ENCODE data around the gene SLC9A2.

Gene SLC9A2

DNA sequence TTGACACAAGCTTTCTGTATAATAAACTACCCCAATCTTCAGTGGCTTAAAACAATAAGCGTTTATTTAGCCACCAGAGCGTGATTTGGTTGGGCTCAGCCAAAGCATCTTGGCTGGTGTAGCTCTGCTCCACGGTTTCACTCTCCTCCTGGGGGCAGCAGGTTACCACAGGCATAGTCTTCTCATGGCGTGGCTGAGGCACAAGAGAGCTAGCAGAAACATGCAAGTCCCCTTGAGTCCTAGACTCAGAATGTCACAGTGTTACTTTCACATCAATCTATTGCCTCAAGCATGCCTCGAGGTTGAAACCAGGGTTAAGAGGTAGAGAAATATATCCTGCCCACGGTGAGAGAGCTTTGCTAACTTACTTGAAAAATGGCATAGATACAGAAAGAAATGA, 19.9 kb upstream of the SLC9A2 start:
- no peaks in the 10 kb centered on the region for H3K9me3 ChIP-seq (ENCODE audit: control extremely low read depth in 1 of 5, control insufficient read depth in 4 of 5, insufficient read depth in 2 of 5, low read depth in 1 of 5, low read length in 4 of 5)
- CTCF ChIA-PET: no interaction called here

GRCh38 chr2:102601730-102602129, 17.6 kb upstream of the SLC9A2 start:
- ChIA-PET CTCF (no interaction called here), POLR2A (no interaction called here)
- DNase-seq: no peak
- no CpG with 5 or more reads among the region's 2 CpGs for WGBS (ENCODE audit: insufficient coverage)
- Histone ChIP-seq H3K27ac (ENCODE audit: insufficient read depth in 1 of 2, low read depth in 1 of 2, low read length in 2 of 2, poor library complexity in 1 of 2, severe bottlenecking in 2 of 2) (no peak overlapping the region), H3K9me3 (ENCODE audit: control extremely low read depth in 1 of 5, control insufficient read depth in 4 of 5, insufficient read depth in 2 of 5, low read depth in 1 of 5, low read length in 4 of 5) (no peaks in the 10 kb centered on the region), H3K36me3 (ENCODE audit: control insufficient read depth in 4 of 4, insufficient read depth in 4 of 4, low read length in 3 of 4) (no peaks in the 10 kb centered on the region), H3K4me1 (ENCODE audit: control extremely low read depth in 1 of 4, control insufficient read depth in 4 of 4, insufficient read depth in 4 of 4, low read length in 3 of 4) (peaks cover 0 to 15% (median 4%) of the 10 kb centered on the region in 4 experiments), H3K4me3 (ENCODE audit: control insufficient read depth in 1 of 7, extremely low read depth in 1 of 7, insufficient read depth in 4 of 7, low read depth in 2 of 7, low read length in 6 of 7) (no peak overlapping the region), H3K27me3 (replicated peaks in 2 of 5; ENCODE audit: control insufficient read depth in 4 of 5, insufficient read depth in 5 of 5, low read length in 4 of 5) (no peaks in the 10 kb centered on the region)

More for the DNA sequence above, 19.9 kb upstream of the SLC9A2 start:
- Histone ChIP-seq H3K4me3 (ENCODE audit: control insufficient read depth in 1 of 7, extremely low read depth in 1 of 7, insufficient read depth in 4 of 7, low read depth in 2 of 7, low read length in 6 of 7) (no peak overlapping the region), H3K27ac (ENCODE audit: insufficient read depth in 1 of 2, low read depth in 1 of 2, low read length in 2 of 2, poor library complexity in 1 of 2, severe bottlenecking in 2 of 2) (no peak overlapping the region), H3K36me3 (ENCODE audit: control insufficient read depth in 4 of 4, insufficient read depth in 4 of 4, low read length in 3 of 4) (no peaks in the 10 kb centered on the region), H3K27me3 (replicated peaks in 2 of 5; ENCODE audit: control insufficient read depth in 4 of 5, insufficient read depth in 5 of 5, low read length in 4 of 5) (no peaks in the 10 kb centered on the region), H3K4me1 (ENCODE audit: control extremely low read depth in 1 of 4, control insufficient read depth in 4 of 4, insufficient read depth in 4 of 4, low read length in 3 of 4) (peaks cover 0 to 9% (median 0%) of the 10 kb centered on the region in 4 experiments)
- POLR2A ChIA-PET: no interaction called here
- 81% methylated on average over 5 of the region's 6 CpGs for WGBS (ENCODE audit: insufficient coverage)
- no peak for DNase-seq

DNA sequence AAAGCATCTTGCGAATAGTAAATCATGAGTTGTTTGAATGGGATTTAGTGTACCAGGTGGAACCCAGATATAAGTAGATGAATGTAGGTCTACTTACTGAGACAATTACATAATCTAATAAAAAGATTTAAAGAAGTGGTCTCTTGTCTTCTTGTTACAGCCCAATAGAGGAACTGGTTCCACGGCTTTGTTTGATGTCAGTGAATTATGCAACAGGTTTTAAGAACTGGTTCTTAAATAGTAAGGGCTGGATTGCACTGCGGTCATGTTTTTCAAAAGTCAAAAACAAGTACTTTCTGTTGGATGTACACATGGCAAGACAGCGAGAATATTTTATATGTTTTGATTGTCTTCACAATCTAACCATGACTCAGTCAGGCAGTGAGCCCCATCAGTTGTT, 15.4 kb upstream of the SLC9A2 start:
- Histone ChIP-seq H3K27ac (ENCODE audit: insufficient read depth in 1 of 2, low read depth in 1 of 2, low read length in 2 of 2, poor library complexity in 1 of 2, severe bottlenecking in 2 of 2) (no peak overlapping the region), H3K27me3 (replicated peaks in 2 of 5; ENCODE audit: control insufficient read depth in 4 of 5, insufficient read depth in 5 of 5, low read length in 4 of 5) (no peaks in the 10 kb centered on the region), H3K4me1 (ENCODE audit: control extremely low read depth in 1 of 4, control insufficient read depth in 4 of 4, insufficient read depth in 4 of 4, low read length in 3 of 4) (peaks cover 0 to 15% (median 4%) of the 10 kb centered on the region in 4 experiments), H3K4me3 (ENCODE audit: control insufficient read depth in 1 of 7, extremely low read depth in 1 of 7, insufficient read depth in 4 of 7, low read depth in 2 of 7, low read length in 6 of 7) (no peak overlapping the region), H3K9me3 (ENCODE audit: control extremely low read depth in 1 of 5, control insufficient read depth in 4 of 5, insufficient read depth in 2 of 5, low read depth in 1 of 5, low read length in 4 of 5) (no peaks in the 10 kb centered on the region), H3K36me3 (ENCODE audit: control insufficient read depth in 4 of 4, insufficient read depth in 4 of 4, low read length in 3 of 4) (no peaks in the 10 kb centered on the region)
- 44% methylated on average over 2 of the region's 4 CpGs for WGBS (ENCODE audit: insufficient coverage)
- peak; percentile 38 to 86 (median 85) for DNase-seq
- POLR2A ChIA-PET: no interaction called here
- CTCF ChIA-PET: interaction anchor here (1.8 to 4.0 kb wide), 2 partner anchors 8 to 11 kb away, joined by 4 to 25 read pairs; no protein-coding TSS in a partner anchor

- POLR2A ChIA-PET: no interaction called here
- no peaks in the 10 kb centered on the region for H3K36me3 ChIP-seq (ENCODE audit: control insufficient read depth in 4 of 4, insufficient read depth in 4 of 4, low read length in 3 of 4)
- no peak overlapping the region for H3K4me3 ChIP-seq (ENCODE audit: control insufficient read depth in 1 of 7, extremely low read depth in 1 of 7, insufficient read depth in 4 of 7, low read depth in 2 of 7, low read length in 6 of 7)
- peaks cover 0 to 15% (median 4%) of the 10 kb centered on the region in 4 experiments for H3K4me1 ChIP-seq (ENCODE audit: control extremely low read depth in 1 of 4, control insufficient read depth in 4 of 4, insufficient read depth in 4 of 4, low read length in 3 of 4)
- H3K9me3 ChIP-seq (ENCODE audit: control extremely low read depth in 1 of 5, control insufficient read depth in 4 of 5, insufficient read depth in 2 of 5, low read depth in 1 of 5, low read length in 4 of 5): no peaks in the 10 kb centered on the region
- CTCF ChIA-PET: interaction anchor here (1.0 to 4.0 kb wide), 4 partner anchors 8 to 130 kb away, joined by 3 to 25 read pairs (median 6); no protein-coding TSS in a partner anchor
- no peak overlapping the region for H3K27ac ChIP-seq (ENCODE audit: insufficient read depth in 1 of 2, low read depth in 1 of 2, low read length in 2 of 2, poor library complexity in 1 of 2, severe bottlenecking in 2 of 2)
- H3K27me3 ChIP-seq (replicated peaks in 2 of 5; ENCODE audit: control insufficient read depth in 4 of 5, insufficient read depth in 5 of 5, low read length in 4 of 5): no peaks in the 10 kb centered on the region
- 36% methylated on average over 3 of the region's 3 CpGs for WGBS (ENCODE audit: insufficient coverage)
- peak; percentile 29 to 82 (median 77) for DNase-seq
Measured at GRCh38 chr2:102604769-102605168, 14.6 kb upstream of the SLC9A2 start.

- H3K36me3 ChIP-seq (ENCODE audit: control insufficient read depth in 4 of 4, insufficient read depth in 4 of 4, low read length in 3 of 4): no peaks in the 10 kb centered on the region
- H3K27me3 ChIP-seq (replicated peaks in 2 of 5; ENCODE audit: control insufficient read depth in 4 of 5, insufficient read depth in 5 of 5, low read length in 4 of 5): peaks cover 0 to 2% (median 0%) of the 10 kb centered on the region in 5 experiments
- H3K4me1 ChIP-seq (ENCODE audit: control extremely low read depth in 1 of 4, control insufficient read depth in 4 of 4, insufficient read depth in 4 of 4, low read length in 3 of 4): peaks cover 0 to 15% (median 4%) of the 10 kb centered on the region in 4 experiments
- 100% methylated on average over 1 of the region's 1 CpG for WGBS (ENCODE audit: insufficient coverage)
- POLR2A ChIA-PET: no interaction called here
- no peak overlapping the region for H3K4me3 ChIP-seq (ENCODE audit: control insufficient read depth in 1 of 7, extremely low read depth in 1 of 7, insufficient read depth in 4 of 7, low read depth in 2 of 7, low read length in 6 of 7)
- H3K27ac ChIP-seq (ENCODE audit: insufficient read depth in 1 of 2, low read depth in 1 of 2, low read length in 2 of 2, poor library complexity in 1 of 2, severe bottlenecking in 2 of 2): no peak overlapping the region
- CTCF ChIA-PET: interaction anchor here (1.4 to 4.0 kb wide), 3 partner anchors 9 to 133 kb away, joined by 3 to 25 read pairs (median 8); partner anchors contain the start of gene SLC9A4
- DNase-seq: no peak
- no peaks in the 10 kb centered on the region for H3K9me3 ChIP-seq (ENCODE audit: control extremely low read depth in 1 of 5, control insufficient read depth in 4 of 5, insufficient read depth in 2 of 5, low read depth in 1 of 5, low read length in 4 of 5)
Measured at GRCh38 chr2:102606353-102606752, 13.0 kb upstream of the SLC9A2 start.

DNA sequence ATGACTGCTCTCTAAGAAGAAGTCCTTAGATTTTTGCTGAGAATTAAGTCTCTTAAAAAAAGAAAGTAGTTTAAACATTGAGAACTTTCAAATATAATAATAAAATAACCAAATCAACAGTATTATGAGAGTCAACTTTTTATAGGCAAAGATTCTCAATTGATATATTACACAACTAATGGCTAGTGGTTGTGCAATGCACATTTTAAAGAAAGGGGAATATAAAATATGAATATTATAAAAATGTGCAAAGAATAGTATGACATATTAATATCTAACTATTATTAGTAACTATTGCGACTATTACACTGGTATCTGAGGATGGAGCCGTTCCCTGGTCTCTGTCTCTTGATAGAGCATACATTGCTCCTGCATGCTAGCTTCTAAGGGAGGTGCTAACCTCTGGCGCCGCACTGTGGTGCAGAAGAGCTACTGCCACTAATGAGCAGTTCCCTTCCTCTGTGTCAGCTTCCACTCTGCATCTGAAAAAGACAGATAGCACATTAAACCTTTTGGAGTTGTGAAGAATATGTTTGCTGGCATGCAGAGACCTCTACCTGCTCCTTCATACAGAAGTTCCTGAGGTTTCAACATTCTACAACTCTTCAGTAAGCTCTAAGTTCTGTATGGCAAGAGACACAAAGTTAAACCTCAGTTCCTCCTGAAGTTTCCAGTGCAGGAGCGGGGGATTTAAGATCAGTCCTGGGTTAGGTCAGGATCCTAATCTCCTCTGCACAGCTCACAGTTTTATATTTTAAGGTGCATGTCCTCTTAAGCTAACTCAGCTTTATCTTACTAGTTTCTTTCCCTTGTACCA, 3.5 kb upstream of the SLC9A2 start:
- peak; percentile 54 to 81 (median 77) for DNase-seq
- no peaks in the 10 kb centered on the region for H3K36me3 ChIP-seq (ENCODE audit: control insufficient read depth in 4 of 4, insufficient read depth in 4 of 4, low read length in 3 of 4)
- no peaks in the 10 kb centered on the region for H3K9me3 ChIP-seq (ENCODE audit: control extremely low read depth in 1 of 5, control insufficient read depth in 4 of 5, insufficient read depth in 2 of 5, low read depth in 1 of 5, low read length in 4 of 5)
- ChIA-PET POLR2A (interaction anchor here (0.7 kb wide), 1 partner anchor 289 kb away, joined by 3 read pairs; no protein-coding TSS in a partner anchor), CTCF (interaction anchor here (0.7 to 7.0 kb wide), 27 partner anchors 11 to 192 kb away, joined by 3 to 111 read pairs (median 5); partner anchors contain the start of gene SLC9A4)
- 21% methylated on average over 4 of the region's 5 CpGs for WGBS (ENCODE audit: insufficient coverage)
- H3K4me1 ChIP-seq (ENCODE audit: control extremely low read depth in 1 of 4, control insufficient read depth in 4 of 4, insufficient read depth in 4 of 4, low read length in 3 of 4): peaks cover 0 to 21% (median 18%) of the 10 kb centered on the region in 4 experiments
- H3K27ac ChIP-seq (ENCODE audit: insufficient read depth in 1 of 2, low read depth in 1 of 2, low read length in 2 of 2, poor library complexity in 1 of 2, severe bottlenecking in 2 of 2): no peak overlapping the region
- H3K27me3 ChIP-seq (replicated peaks in 2 of 5; ENCODE audit: control insufficient read depth in 4 of 5, insufficient read depth in 5 of 5, low read length in 4 of 5): peaks cover 16 to 59% (median 29%) of the 10 kb centered on the region in 5 experiments
- H3K4me3 ChIP-seq (ENCODE audit: control insufficient read depth in 1 of 7, extremely low read depth in 1 of 7, insufficient read depth in 4 of 7, low read depth in 2 of 7, low read length in 6 of 7): no peak overlapping the region
